Mucosa of stomach (tissue), 1 donor: ENCODE data around the gene STON2.

Source experiments
- H3K27me3 ChIP-seq: one replicate; pipeline ENCODE4 v1.7.0; 2013; ENCODE audit warnings: mild to moderate bottlenecking, low read length; ENCODE audit not compliant: control insufficient read depth, insufficient read depth
- H3K36me3 ChIP-seq: one replicate; pipeline ENCODE4 v1.7.0; 2013; ENCODE audit warnings: low read length; ENCODE audit not compliant: control insufficient read depth, insufficient read depth
- H3K4me1 ChIP-seq: one replicate; pipeline ENCODE4 v1.7.0; 2013; ENCODE audit warnings: mild to moderate bottlenecking, low read length; ENCODE audit not compliant: control insufficient read depth, insufficient read depth
- H3K4me3 ChIP-seq: one replicate; pipeline ENCODE4 v1.7.0; 2013; ENCODE audit warnings: low read length
- H3K9ac ChIP-seq: one replicate; pipeline ENCODE4 v1.7.0; 2013; ENCODE audit warnings: mild to moderate bottlenecking, low read length, moderate library complexity
- H3K9me3 ChIP-seq: one replicate; pipeline ENCODE4 v1.7.0; 2013; ENCODE audit warnings: mild to moderate bottlenecking, low read length, moderate library complexity; ENCODE audit not compliant: control insufficient read depth
- donor health status: Pancreatic carcinoma.

The STON2 gene

DNA sequence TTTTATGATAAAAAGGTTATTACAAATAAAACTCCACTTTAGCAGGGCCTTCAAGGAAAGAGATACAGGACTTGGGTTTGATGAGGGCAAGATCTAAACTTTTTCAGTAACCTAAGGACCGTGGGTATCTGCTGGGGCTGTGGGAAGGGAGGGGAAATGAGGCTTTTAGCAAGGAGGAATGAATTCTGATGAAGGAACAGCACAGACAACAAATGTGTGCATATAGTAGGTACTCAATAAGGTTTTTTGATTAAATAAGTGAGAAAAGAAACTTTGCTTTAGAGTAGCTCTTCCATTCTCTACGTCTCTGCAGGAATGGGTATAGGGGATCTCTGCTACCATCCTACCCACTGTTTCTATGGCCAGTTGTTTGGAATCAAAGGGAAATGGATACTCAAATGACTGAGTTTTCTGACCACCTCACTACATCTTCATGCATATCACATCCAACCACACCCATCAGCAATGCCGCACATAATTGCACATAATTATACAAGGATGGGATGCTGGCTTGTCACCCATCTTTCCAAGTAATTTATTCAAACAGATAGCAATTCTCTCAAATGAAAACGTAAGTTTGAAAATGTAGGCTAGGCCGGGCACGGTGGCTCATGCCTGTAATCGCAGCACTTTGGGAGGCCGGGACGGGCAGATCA lies 119.9 kb downstream of the STON2 start:
- no peak overlapping the region for H3K4me3 ChIP-seq
- no peaks in the 10 kb centered on the region for H3K4me1 ChIP-seq
- H3K9ac ChIP-seq, result no peak overlapping the region
- H3K9me3 ChIP-seq, result no peaks in the 10 kb centered on the region
- no peaks in the 10 kb centered on the region for H3K27me3 ChIP-seq
- H3K36me3 ChIP-seq, result no peaks in the 10 kb centered on the region

DNA sequence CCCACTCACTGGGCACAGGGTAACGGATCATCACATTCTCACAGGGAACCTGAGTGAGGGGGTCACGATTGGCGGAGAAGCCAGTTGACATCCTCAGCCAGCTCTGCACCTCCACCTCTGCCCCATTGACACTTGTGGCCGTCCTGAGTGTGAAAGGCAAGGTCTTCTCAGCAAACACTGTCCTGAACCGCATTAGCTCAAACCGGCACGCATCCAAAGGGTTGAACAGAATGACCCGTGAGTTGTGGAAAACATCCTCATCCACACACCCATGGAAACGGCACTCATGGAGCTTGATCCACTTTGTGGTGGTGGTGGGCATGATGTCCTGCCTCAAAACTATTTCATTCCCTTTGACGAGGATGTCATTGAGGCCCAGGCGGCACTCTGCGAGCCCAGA lies 123.0 kb downstream of the STON2 start:
- no peak overlapping the region for H3K4me3 ChIP-seq
- no peaks in the 10 kb centered on the region for H3K36me3 ChIP-seq
- H3K9ac ChIP-seq, result no peak overlapping the region
- H3K9me3 ChIP-seq, result no peaks in the 10 kb centered on the region
- H3K27me3 ChIP-seq, result no peaks in the 10 kb centered on the region
- H3K4me1 ChIP-seq, result no peaks in the 10 kb centered on the region

DNA sequence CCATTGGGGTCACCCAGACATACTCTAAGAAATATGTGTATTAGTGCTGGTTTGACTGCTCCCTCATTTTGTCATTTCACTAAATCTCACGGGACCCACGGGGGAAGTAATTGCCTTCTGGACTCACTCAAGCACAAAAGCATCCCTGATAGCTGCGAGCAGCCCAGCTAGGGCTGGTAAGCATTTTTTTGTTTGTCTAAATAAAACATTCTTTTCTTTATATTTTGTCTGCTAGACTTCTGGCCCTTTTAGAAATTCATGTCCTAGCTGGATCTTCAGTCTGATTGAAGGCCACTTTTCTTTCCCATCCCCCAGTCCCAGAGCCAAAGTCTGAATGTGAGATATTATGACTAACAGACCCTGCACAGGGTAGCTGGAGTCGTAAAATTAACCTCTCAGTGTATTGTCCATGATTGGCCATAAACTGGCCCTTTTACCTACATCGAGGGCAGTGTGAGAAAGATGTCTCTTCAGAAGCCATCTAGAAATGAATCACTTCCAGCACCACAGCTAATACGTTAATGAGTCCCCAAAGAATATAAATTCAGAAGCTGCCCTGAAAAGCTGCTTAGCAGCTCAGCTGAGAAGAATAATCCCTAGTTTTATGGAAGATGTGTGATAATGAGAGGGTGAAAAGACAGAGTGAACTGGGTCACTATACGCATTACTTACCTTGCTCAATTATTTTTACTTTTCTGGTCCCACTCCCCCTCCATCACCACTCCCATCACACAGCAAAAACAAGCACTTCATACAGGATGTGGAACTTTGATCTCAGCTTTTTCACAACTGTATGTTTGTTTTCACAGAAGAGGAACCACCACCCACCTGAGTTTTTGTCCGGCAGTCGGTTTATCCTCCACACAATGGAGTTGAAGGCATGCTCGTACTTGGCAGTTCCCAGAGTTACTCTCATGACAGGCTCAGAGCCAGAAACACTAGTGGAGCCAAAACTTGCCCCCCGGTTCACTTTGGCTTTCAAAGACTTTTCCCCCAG lies 123.8 kb downstream of the STON2 start:
- no peaks in the 10 kb centered on the region for H3K27me3 ChIP-seq
- H3K36me3 ChIP-seq, result no peaks in the 10 kb centered on the region
- no peak overlapping the region for H3K4me3 ChIP-seq
- no peaks in the 10 kb centered on the region for H3K9me3 ChIP-seq
- no peak overlapping the region for H3K9ac ChIP-seq
- H3K4me1 ChIP-seq, result no peaks in the 10 kb centered on the region

DNA sequence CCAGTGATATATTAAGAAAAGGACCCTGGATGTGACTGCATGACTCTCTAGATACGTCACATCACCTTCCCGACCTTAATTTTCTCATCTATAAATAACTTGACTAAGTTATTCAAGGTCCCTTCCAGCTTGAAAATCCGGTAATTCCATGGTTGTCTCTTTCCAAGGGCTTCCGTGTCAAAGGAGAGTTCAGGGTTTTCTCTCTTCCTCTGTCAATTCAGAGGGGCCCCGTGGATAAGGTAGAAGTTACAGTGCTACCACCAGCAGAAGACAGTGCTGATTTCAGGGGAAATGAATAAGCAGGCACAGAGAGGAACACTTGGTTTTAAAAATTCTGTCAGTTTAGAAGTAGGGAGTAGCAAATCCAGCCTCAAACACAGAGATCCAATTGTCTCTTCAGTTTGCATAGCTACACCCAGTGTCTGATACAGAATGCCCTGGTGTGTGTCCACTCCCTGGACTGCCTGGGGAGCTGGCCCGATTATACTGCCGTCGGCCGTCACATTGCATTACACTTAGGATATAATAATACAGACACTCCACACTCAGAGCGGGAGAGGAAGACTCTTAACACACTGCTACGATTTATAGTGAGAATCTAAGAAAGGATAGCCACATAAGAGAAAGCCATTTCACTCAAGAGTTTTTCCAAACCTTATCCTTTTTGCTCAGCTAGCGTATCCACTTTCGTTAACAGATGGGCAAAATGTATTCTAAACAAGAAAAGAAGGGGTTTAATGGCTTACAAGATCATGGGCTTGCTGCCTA lies 124.6 kb downstream of the STON2 start:
- H3K27me3 ChIP-seq, result no peaks in the 10 kb centered on the region
- H3K9ac ChIP-seq, result no peak overlapping the region
- H3K36me3 ChIP-seq, result no peaks in the 10 kb centered on the region
- H3K9me3 ChIP-seq, result no peaks in the 10 kb centered on the region
- H3K4me1 ChIP-seq, result no peaks in the 10 kb centered on the region
- no peak overlapping the region for H3K4me3 ChIP-seq

DNA sequence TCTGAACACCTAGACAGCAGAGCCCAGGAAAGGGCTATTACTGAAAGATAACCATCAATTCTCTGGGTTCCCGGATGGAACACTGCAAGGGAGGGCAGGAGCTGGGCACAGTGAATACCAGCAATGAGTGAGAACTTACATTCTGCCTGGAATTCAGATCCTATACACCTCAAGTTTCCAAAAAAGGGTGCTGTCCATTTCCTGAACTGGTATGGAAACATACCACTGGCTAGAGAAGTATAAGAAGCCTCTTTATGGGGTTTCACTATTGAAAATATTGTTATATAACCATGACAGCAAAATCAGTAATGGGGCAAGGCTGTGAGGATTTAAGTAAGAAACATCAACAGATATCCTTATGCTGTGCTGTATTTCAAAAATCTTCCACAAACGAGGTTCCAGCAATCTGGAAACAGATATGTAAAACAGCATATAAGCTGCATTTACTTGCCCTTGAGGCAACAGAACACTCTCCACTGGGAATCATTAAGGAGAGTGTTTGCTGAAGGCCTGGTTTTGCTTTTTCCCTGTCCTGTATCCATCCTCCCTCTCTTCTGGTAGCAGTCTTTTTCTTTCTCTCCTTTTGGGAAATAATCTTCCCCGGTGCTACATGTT lies 126.1 kb downstream of the STON2 start:
- Histone ChIP-seq H3K36me3 (no peaks in the 10 kb centered on the region), H3K27me3 (no peaks in the 10 kb centered on the region), H3K9ac (no peak overlapping the region), H3K9me3 (no peaks in the 10 kb centered on the region), H3K4me3 (no peak overlapping the region), H3K4me1 (no peaks in the 10 kb centered on the region)

DNA sequence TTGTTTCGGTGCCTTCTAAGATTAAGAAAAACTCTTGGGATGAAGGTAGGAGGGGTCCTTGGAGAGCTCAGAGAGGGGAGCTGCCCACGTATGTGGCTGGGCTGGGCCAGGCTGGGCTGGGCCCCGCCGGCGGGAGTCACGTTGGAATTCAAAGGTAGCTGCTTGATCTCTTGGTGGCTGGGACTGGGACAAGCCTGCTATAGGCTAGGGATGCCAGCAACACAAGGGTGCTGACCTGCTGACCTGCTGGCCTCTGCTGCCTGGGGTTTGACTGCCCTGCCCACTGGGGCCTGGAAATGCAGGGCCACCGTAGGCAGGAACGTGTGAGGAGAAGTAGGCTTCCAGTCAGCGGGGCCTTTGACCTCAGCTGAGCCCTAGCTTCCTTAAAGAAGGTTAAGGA lies 126.6 kb downstream of the STON2 start:
- no peaks in the 10 kb centered on the region for H3K4me1 ChIP-seq
- H3K9ac ChIP-seq, result no peak overlapping the region
- H3K4me3 ChIP-seq, result no peak overlapping the region
- no peaks in the 10 kb centered on the region for H3K9me3 ChIP-seq
- H3K27me3 ChIP-seq, result no peaks in the 10 kb centered on the region
- no peaks in the 10 kb centered on the region for H3K36me3 ChIP-seq

DNA sequence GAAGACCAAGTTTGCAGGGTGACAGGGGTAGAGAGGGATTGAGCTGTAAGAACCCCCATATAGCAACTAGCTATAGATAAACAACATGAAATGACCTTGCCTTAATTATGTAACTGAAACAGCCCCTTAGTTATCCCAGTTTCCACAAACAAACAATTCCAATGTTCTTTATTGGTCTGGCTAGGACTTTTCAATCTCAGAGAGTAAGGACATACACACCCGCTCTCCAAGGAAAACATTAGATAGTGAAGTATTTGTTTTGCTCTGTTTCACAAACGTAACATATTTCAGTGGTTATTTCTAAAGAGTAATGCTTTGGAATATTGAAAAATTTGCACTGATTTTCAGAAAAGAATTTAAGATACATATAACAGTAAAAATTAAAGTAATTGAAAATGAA lies 127.8 kb downstream of the STON2 start:
- Histone ChIP-seq H3K36me3 (no peaks in the 10 kb centered on the region), H3K4me1 (no peaks in the 10 kb centered on the region), H3K27me3 (no peaks in the 10 kb centered on the region), H3K9me3 (no peaks in the 10 kb centered on the region), H3K4me3 (no peak overlapping the region), H3K9ac (no peak overlapping the region)

DNA sequence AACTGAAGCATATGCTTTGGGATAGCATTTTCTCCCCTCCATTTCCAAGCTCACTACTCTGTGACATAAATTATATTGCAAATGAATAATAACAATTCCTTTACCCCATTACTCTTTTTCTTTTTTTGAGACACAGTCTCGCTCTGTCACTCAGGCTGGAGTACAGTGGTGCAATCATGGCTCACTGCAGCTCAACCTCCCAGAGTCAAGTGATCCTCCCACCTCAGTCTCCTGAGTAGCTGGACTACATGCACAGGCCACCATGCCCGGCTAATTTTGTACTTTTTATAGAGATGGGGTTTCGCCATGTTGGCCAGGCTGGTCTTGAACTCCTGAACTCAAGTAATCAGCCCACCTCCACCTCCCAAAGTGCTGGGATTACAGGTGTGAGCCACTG lies 130.1 kb downstream of the STON2 start:
- no peaks in the 10 kb centered on the region for H3K36me3 ChIP-seq
- H3K4me3 ChIP-seq, result no peak overlapping the region
- H3K4me1 ChIP-seq, result no peaks in the 10 kb centered on the region
- no peaks in the 10 kb centered on the region for H3K9me3 ChIP-seq
- no peaks in the 10 kb centered on the region for H3K27me3 ChIP-seq
- no peak overlapping the region for H3K9ac ChIP-seq

DNA sequence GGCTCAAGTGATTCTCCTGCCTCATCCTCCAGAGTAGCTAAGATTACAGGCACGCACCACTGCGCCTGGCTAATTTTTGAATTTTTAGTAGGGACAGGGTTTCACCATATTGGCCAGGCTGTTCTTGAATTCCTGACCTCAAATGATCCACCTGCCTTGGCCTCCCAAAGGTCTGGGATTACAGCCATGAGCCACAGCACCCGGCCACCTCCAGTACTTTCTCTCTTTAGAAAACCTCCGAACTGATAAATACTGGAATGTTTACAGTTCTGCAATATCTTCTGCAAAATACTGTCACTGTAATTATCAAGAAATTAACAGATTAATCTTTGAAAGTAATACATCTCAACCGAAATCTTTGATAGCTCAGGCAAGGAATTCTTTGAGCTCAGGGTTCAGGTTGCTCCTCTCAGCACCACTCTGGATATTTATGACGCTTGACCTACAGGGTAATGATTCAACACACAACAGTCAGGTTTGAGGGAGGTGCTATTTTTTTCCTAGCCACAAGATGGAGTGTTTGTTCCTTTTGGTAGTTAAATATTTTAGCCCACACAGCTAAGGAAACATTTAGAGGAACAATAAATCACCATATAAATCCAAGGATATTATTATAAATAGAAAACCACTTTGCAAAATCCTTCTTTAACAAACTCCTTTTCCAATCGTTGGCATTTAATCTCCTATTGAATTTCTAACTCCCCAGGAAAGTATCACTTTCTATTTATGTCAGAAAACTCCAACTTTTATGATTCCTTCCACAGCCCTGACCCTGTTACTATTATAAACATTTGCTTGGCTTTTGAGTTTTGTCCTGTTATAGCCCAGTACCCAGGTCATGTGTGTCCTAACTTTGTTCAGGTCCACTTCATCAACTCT lies 130.8 kb downstream of the STON2 start:
- no peaks in the 10 kb centered on the region for H3K9me3 ChIP-seq
- no peaks in the 10 kb centered on the region for H3K36me3 ChIP-seq
- no peak overlapping the region for H3K9ac ChIP-seq
- H3K4me3 ChIP-seq, result no peak overlapping the region
- no peaks in the 10 kb centered on the region for H3K27me3 ChIP-seq
- H3K4me1 ChIP-seq, result no peaks in the 10 kb centered on the region

DNA sequence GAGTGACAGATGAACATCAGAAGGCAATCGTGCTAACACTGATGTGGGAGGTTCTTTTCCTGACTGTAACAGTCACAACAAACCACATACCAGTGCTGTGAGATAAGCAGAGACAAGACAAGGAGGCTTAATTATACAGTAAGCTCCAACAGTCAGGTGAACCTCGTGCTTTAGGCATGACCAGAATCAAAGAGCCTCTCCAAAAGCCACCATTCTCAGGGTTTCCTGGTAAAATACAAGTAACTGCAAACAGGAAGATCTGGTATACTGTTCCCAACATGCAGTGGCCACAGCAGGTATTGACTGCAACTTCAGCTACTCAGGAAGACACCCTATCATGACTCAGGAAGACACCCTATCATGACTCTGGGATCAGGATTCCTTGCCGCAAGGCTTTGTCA lies 132.1 kb downstream of the STON2 start:
- Histone ChIP-seq H3K36me3 (no peaks in the 10 kb centered on the region), H3K9ac (no peak overlapping the region), H3K4me3 (no peak overlapping the region), H3K4me1 (no peaks in the 10 kb centered on the region), H3K27me3 (no peaks in the 10 kb centered on the region), H3K9me3 (no peaks in the 10 kb centered on the region)

DNA sequence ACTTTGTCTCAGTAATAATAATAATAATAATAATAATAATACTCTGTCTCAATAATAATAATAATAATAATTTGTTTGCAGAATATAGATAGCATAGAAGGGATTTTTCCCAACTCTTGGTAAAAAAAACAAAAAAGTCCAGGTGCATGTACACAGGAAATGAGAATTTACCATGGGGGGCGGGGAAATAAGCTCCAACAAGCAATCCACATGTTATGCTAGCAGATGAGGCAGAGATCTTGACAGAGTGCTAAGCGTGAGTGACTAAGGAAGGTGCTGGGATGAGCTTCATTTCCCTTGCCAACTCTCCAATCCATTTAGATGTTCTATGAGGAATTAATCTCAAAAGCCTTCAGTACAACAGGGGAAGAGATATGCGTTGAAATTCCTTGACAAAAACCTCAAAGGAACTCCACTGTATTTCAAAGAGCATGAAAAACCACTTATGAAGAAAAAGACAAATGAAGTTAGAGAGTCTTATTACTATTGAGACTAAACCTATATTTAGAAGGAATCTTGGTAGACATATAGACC lies 134.4 kb downstream of the STON2 start:
- Histone ChIP-seq H3K4me1 (no peaks in the 10 kb centered on the region), H3K9me3 (no peaks in the 10 kb centered on the region), H3K27me3 (no peaks in the 10 kb centered on the region), H3K9ac (no peak overlapping the region), H3K36me3 (no peaks in the 10 kb centered on the region), H3K4me3 (no peak overlapping the region)
